Kidney (tissue), 14 donors: ENCODE results near the gene OTUD3. TPM values are rescaled to one million over a fixed set of nuclear protein-coding genes. Genes with fewer than 3 reads are reported as not detected.

Experiments used
- DNase-seq, 5 donors: peaks; one replicate each; pipeline ENCODE4 v3.0.0-alpha.2; 2013 to 2020
- FAIRE-seq: peaks from 2 replicates; lab custom pipeline; 2012; peaks lifted over from hg19 to GRCh38; lab: Jason Lieb, UNC
- H3K27ac ChIP-seq, 2 donors: one replicate each; pipeline ENCODE4 v1.7.0; 2013; ENCODE audit warnings: low read depth in 2 of 2, low read length in 2 of 2, inconsistent platforms in 1 of 2
- H3K27me3 ChIP-seq: one replicate; pipeline ENCODE4 v1.7.1; 2013; ENCODE audit warnings: low read length, inconsistent platforms; ENCODE audit not compliant: control insufficient read depth, insufficient read depth
- H3K36me3 ChIP-seq, 3 donors: one replicate each; pipeline versions ENCODE4 v1.7.0 to v1.7.1; 2013; ENCODE audit warnings: low read length in 3 of 3, control low read depth in 1 of 3, inconsistent platforms in 1 of 3; ENCODE audit not compliant: insufficient read depth in 3 of 3, control insufficient read depth in 2 of 3
- H3K4me1 ChIP-seq, 3 donors: one replicate each; pipeline versions ENCODE4 v1.7.0 to v1.7.1; 2013; ENCODE audit warnings: low read length in 3 of 3, inconsistent platforms in 1 of 3, low read depth in 1 of 3; ENCODE audit not compliant: control insufficient read depth in 2 of 3, insufficient read depth in 2 of 3
- H3K4me3 ChIP-seq, 3 donors: one replicate each; pipeline versions ENCODE4 v1.7.0 to v1.8.1; 2013; ENCODE audit warnings: low read length in 3 of 3, control low read depth in 1 of 3, inconsistent platforms in 1 of 3
- H3K9ac ChIP-seq, 3 donors: one replicate each; pipeline versions ENCODE4 v1.7.0 to v1.7.1; 2013; ENCODE audit warnings: low read length in 3 of 3, control low read depth in 1 of 3, inconsistent platforms in 1 of 3
- H3K9me3 ChIP-seq, 3 donors: one replicate each; pipeline versions ENCODE4 v1.7.0 to v1.7.1; 2013; ENCODE audit warnings: low read length in 3 of 3, control low read depth in 1 of 3, inconsistent platforms in 1 of 3; ENCODE audit not compliant: control insufficient read depth in 2 of 3, insufficient read depth in 1 of 3
- intact Hi-C: fragments of 100-400 bp; cut with DNase I; formaldehyde crosslinking; loops from one replicate; pipeline ENCODE4 v1.11.1; 2022
- polyA plus RNA-seq: library from polyadenylated mRNA; stranded (reverse); fragments of 350-450 nt; fragmentation: Illumina TruSeq; extraction: RNeasy Lipid Tissue Mini Kit (QIAGEN cat#74804); gene quantifications from one replicate; pipeline ENCODE4 v1.2.3, GENCODE V29; 2014; ENCODE audit warnings: low read depth, low replicate concordance; ENCODE audit not compliant: insufficient read depth
- total RNA-seq: library from RNA; stranded (reverse); fragmentation: NEBNext Ultra II Directional; extraction: Animal tissue kit (Norgen Biotek cat#: 25700); gene quantifications from one replicate; pipeline ENCODE4 v1.2.1, GENCODE V29; 2021
- TF ChIP-seq, protein P1 (sequence below): IDR thresholded peaks from 3 replicates; pipeline ENCODE4 v1.5.1; 2012; ENCODE audit warnings: mild to moderate bottlenecking, moderate library complexity, borderline replicate concordance; ENCODE audit not compliant: insufficient read depth; ENCODE audit errors: extremely low read depth
- donor health status: control.
- donor health status: control.
- donor health status: control.
- donor health status: control.
- donor health status: control.
- donor health status: DM: yes; HTN: yes; CAD: no.
- donor health status: Normal renal cell carcinoma (clear cell type).

OTUD3 gene
- total and polyA plus RNA-seq, 2 donors from 2014 or later, result 2.5 to 12.9 TPM

DNA sequence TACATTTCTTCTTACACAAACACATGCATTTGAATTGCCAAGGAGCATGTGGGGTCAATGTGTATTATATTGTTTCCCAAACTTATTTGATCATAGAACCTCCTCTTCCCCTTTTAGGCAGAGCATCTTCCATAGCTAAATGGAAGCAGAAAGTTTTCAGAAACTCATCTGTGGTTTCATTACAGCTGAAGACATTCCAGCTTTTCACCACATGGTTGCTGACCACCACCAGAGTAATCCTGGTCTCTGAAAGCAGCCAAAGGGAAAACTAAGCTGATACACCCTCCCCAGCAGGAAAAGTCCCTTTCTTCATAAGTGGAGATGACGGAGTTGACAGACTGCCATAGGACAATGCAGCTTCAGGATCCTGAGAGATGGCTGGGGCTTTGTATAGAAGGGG, 30.2 kb upstream of the OTUD3 start:
- H3K4me3 ChIP-seq, result no peak overlapping the region
- H3K4me1 ChIP-seq, result no peaks in the 10 kb centered on the region
- TF ChIP-seq, protein P1, sequence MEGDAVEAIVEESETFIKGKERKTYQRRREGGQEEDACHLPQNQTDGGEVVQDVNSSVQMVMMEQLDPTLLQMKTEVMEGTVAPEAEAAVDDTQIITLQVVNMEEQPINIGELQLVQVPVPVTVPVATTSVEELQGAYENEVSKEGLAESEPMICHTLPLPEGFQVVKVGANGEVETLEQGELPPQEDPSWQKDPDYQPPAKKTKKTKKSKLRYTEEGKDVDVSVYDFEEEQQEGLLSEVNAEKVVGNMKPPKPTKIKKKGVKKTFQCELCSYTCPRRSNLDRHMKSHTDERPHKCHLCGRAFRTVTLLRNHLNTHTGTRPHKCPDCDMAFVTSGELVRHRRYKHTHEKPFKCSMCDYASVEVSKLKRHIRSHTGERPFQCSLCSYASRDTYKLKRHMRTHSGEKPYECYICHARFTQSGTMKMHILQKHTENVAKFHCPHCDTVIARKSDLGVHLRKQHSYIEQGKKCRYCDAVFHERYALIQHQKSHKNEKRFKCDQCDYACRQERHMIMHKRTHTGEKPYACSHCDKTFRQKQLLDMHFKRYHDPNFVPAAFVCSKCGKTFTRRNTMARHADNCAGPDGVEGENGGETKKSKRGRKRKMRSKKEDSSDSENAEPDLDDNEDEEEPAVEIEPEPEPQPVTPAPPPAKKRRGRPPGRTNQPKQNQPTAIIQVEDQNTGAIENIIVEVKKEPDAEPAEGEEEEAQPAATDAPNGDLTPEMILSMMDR, result no peak
- no peaks in the 10 kb centered on the region for H3K27me3 ChIP-seq
- H3K36me3 ChIP-seq, result no peaks in the 10 kb centered on the region
- no peak for DNase-seq
- H3K9me3 ChIP-seq, result no peaks in the 10 kb centered on the region
- intact Hi-C loops, result no loop called here
- H3K27ac ChIP-seq, result no peak overlapping the region
- no peak overlapping the region for H3K9ac ChIP-seq
- FAIRE-seq, result no peak

DNA sequence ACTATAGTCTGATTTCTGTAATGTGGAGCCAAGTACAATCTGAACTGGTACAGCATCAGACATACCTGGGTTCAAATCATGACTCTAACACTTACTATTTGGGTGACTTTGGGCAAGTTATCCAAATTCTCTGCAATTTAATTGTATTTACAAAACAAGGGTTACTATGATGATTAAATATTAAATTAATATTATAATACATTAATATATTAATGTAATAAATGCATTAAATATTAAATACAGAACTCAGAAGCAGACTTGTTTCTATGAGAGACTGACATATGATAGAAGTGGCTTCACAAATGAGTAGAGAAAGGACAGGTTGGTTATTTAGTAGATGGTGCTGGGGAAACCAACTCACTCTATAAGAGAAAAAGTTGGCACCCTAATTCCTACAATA, 27.3 kb upstream of the OTUD3 start:
- Histone ChIP-seq H3K27ac (no peak overlapping the region), H3K27me3 (no peaks in the 10 kb centered on the region), H3K9me3 (no peaks in the 10 kb centered on the region), H3K36me3 (no peaks in the 10 kb centered on the region), H3K4me1 (no peaks in the 10 kb centered on the region), H3K9ac (no peak overlapping the region), H3K4me3 (no peak overlapping the region)
- TF ChIP-seq, protein P1, result no peak
- DNase-seq, result no peak
- intact Hi-C loops, result no loop called here
- FAIRE-seq, result no peak

DNA sequence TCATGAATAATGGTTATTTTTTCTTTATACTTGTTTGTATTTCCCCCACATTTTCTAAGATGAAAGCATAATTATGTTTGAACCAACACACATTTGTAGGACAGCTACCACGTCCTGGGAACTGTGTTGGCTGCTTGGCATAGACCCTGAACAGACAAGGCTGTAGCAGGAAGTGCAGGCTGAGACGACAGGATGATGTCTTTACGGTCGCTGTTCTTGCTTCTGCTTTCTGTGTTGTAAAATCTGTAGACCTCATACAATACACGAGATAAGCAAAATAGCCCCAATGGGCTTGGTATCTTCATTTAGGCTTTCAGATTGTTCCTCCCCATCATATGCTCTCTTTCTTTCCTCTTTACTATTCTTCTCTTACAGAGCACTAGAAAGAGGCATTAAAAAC, 23.3 kb upstream of the OTUD3 start:
- FAIRE-seq (no peak), DNase-seq (no peak)
- intact Hi-C loops, result no loop called here
- Histone ChIP-seq H3K9ac (no peak overlapping the region), H3K4me3 (no peak overlapping the region), H3K36me3 (no peaks in the 10 kb centered on the region), H3K4me1 (no peaks in the 10 kb centered on the region), H3K27me3 (no peaks in the 10 kb centered on the region), H3K9me3 (peaks cover 0 to 4% (median 0%) of the 10 kb centered on the region in 3 donors), H3K27ac (no peak overlapping the region)
- TF ChIP-seq, protein P1, result no peak

DNA sequence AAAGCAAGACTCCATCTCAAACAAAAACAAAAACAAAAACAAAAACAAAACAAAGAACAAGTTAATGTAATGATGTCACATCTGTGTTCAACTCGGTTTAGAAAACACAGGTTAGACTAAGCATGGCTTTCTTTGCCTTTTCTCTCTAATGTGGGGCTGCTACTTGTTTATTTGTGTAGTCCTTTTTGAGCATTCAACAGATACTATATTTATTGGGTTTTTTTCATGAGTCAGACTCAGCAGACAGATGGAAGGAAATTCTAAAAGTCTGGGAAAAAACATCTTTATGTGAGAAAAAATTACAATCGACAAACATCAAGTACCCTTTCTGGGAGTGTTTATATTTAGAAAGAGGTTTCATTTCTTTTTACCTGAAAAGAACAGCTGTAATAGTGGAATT, 22.3 kb upstream of the OTUD3 start:
- intact Hi-C loops, result no loop called here
- Histone ChIP-seq H3K9me3 (peaks cover 0 to 4% (median 0%) of the 10 kb centered on the region in 3 donors), H3K4me1 (no peaks in the 10 kb centered on the region), H3K27me3 (no peaks in the 10 kb centered on the region), H3K4me3 (no peak overlapping the region), H3K9ac (no peak overlapping the region), H3K36me3 (no peaks in the 10 kb centered on the region), H3K27ac (no peak overlapping the region)
- FAIRE-seq (no peak), DNase-seq (no peak)
- TF ChIP-seq, protein P1, result no peak
